Heart left ventricle (tissue), 16 donors: ENCODE data around the gene CHMP4B. TPM values are rescaled to one million over a fixed set of nuclear protein-coding genes. Genes with fewer than 3 reads are reported as not detected.

Experiments
- ATAC-seq, 4 donors: fragments of 200-7000 bp; cut with Tn5 transposase; one replicate each; pipeline ENCODE4 v1.9.1; 2020 to 2022; ENCODE audit warnings: moderate library complexity in 4 of 4, mild to moderate bottlenecking in 3 of 4, moderate number of reproducible peaks in 1 of 4
- DNase-seq, 5 donors: peaks; one replicate each; pipeline ENCODE4 v3.0.0-alpha.2; 2020
- H3K27ac ChIP-seq, 12 donors: fragments of 200-600 bp; sonication (generic) in 4 of 12; one replicate each; pipeline versions ENCODE4 v1.5.0 to v1.8.0; 2016 to 2022; ENCODE audit warnings: mild to moderate bottlenecking in 2 of 12
- H3K27me3 ChIP-seq, 9 donors: fragments of 200-600 bp; sonication (generic) in 2 of 9; one replicate each; pipeline versions ENCODE4 v1.5.1 to v1.8.0; 2016 to 2022; ENCODE audit warnings: mild to moderate bottlenecking in 3 of 9
- H3K36me3 ChIP-seq, 9 donors: fragments of 200-600 bp; sonication (generic) in 2 of 9; one replicate each; pipeline versions ENCODE4 v1.5.0 to v1.8.0; 2018 to 2022; ENCODE audit warnings: mild to moderate bottlenecking in 2 of 9
- H3K4me1 ChIP-seq, 12 donors: fragments of 200-600 bp; sonication (generic) in 4 of 12; one replicate each; pipeline versions ENCODE4 v1.5.0 to v1.8.0; 2016 to 2022; ENCODE audit warnings: mild to moderate bottlenecking in 3 of 12
- H3K4me3 ChIP-seq, 12 donors: fragments of 200-600 bp; sonication (generic) in 4 of 12; one replicate each; pipeline versions ENCODE4 v1.5.0 to v1.8.0; 2017 to 2022; ENCODE audit warnings: mild to moderate bottlenecking in 9 of 12, moderate library complexity in 4 of 12
- H3K9me3 ChIP-seq, 12 donors: fragments of 200-600 bp; sonication (generic) in 4 of 12; one replicate each; pipeline versions ENCODE4 v1.5.0 to v1.8.0; 2016 to 2022; ENCODE audit warnings: mild to moderate bottlenecking in 1 of 12
- POLR2A ChIP-seq, 2 donors: fragments of 450-650 bp; IDR thresholded peaks; one replicate each; pipeline ENCODE4 v1.6.1; 2017; ENCODE audit warnings: antibody characterized with exemption in 2 of 2, mild to moderate bottlenecking in 2 of 2, moderate library complexity in 2 of 2
- WGBS, 4 donors: extraction: QIAGEN DNeasy Blood & Tissue Kit in 2 of 4; methylation state at CpG; one replicate each; pipeline versions ENCODE4 v1.1.5 to v1.1.7; 2013 to 2018; 5-methylcytosine and 5-hydroxymethylcytosine counted together
- intact Hi-C, 10 donors: fragments of 100-400 bp; cut with DNase I; formaldehyde crosslinking; loops; one replicate each; pipeline versions ENCODE4 v1.11.1 to v1.14.2; 2022
- polyA plus RNA-seq, 2 donors: library from polyadenylated mRNA; stranded (reverse); fragments of 200-250 nt; gene quantifications; one replicate each; pipeline ENCODE4 v1.2.3, GENCODE V29; 2013
- total RNA-seq, 9 donors: library from RNA; depleted of rRNA in 2 of 9; stranded (reverse); fragments of >200 nt in 2 of 9; fragmentation: NEBNext Ultra II Directional in 3 of 9; extraction: Animal tissue kit (Norgen Biotek cat#: 25700) in 3 of 9; gene quantifications; one replicate each; pipeline versions ENCODE4 v1.1.0 to v1.2.4, GENCODE V29; 2016 to 2023
- TF ChIP-seq, protein P1 (sequence below), 12 donors: fragments of 200-600 bp; sonication (generic) in 4 of 12; IDR thresholded peaks; one replicate each; pipeline versions ENCODE4 v1.5.0 to v1.8.0; 2018 to 2022; ENCODE audit warnings: antibody characterized with exemption in 12 of 12, mild to moderate bottlenecking in 5 of 12
- donor health status: ischemic (EF 13 %, LVEDD 7.1; RV severe dilation, severe dysfunction).
- donor health status: healthy with polysubstance abuse.
- donor health status: DM: no; HTN: yes; CAD: no.
- donor health status: DM: no; HTN: no; CAD: no.
- donor health status: ischemic (EF 25% LVEDD 6.9; RV normal size, moderate dysfunction).
- donor health status: ischemic (EF 25% LVEDD 5.7; RV mildly dilated, moderate dysfunction).
- donor health status: healthy.
- donor health status: DM: yes; HTN: yes; CAD: no.
- donor health status: ischemic (EF 35%, LVEDD 5.7; RV mildly dilated, moderate dysfunction).
- donor health status: nonischemic (EF 11% LVEDD 7.7; RV severe dilation, severe dysfunction).
- donor health status: DM: yes; HTN: yes; CAD: no.
- donor health status: PGD.
- donor health status: ischemic (EF 29% LVEDD 5.4; RV normal size, mild dysfunction).
- donor health status: nonischemic (EF 23%, LVEDD 6.1; RV moderate dilation, normal function).

CHMP4B gene
- total and polyA plus RNA-seq, 11 donors = 46.2 to 233 (median 112) TPM

DNA sequence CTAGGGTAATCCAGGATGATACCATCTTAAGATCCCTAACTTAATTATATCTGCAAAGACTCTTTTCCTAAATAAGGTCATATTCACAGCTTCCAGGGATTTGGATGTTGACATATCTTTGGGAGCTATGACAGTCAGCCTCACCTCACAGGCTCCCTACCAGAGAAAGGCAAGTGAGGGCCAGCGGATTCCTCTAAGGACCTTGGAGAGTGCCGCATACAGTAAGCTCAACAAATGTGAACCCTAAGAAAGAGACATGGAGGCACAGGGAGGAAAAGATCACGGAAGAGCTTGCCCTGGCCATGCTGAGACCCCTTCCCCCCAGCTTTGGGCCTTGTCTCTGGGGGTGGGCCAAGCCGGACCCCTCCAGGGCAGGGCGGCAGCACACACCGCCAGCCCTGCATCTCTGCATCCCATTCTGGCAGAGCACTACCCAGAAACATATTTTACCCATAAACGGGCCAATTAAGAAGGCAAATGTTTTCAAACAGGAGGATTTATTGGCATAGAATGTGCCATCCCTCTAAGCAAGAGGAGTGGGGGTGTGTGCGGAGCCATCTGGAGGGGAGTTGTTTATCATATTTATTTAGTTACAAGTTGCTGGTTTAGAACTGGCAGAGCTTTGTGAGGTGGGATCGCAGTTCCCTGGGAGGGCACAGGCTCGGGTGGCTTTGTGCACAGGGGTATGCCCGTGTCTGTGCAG lies 55.4 kb downstream of the CHMP4B start:
- no peak for DNase-seq
- H3K4me1 ChIP-seq = peaks cover 0 to 10% (median 5%) of the 10 kb centered on the region in 12 donors
- intact Hi-C loops = loop anchor here in 1 of 10 donors (5.0 kb wide), 1 partner anchor 201 kb away; no protein-coding TSS in a partner anchor
- no peaks in the 10 kb centered on the region for H3K36me3 ChIP-seq
- no peak overlapping the region for H3K27ac ChIP-seq
- WGBS, 4 donors = 91 to 93% (median 93%) methylated on average over 10 to 11 of the region's 11 CpGs
- no peak for ATAC-seq
- H3K4me3 ChIP-seq = no peak overlapping the region
- TF ChIP-seq POLR2A (IDR thresholded peaks at IDR 0.05) = no peak
- TF ChIP-seq, protein P1, sequence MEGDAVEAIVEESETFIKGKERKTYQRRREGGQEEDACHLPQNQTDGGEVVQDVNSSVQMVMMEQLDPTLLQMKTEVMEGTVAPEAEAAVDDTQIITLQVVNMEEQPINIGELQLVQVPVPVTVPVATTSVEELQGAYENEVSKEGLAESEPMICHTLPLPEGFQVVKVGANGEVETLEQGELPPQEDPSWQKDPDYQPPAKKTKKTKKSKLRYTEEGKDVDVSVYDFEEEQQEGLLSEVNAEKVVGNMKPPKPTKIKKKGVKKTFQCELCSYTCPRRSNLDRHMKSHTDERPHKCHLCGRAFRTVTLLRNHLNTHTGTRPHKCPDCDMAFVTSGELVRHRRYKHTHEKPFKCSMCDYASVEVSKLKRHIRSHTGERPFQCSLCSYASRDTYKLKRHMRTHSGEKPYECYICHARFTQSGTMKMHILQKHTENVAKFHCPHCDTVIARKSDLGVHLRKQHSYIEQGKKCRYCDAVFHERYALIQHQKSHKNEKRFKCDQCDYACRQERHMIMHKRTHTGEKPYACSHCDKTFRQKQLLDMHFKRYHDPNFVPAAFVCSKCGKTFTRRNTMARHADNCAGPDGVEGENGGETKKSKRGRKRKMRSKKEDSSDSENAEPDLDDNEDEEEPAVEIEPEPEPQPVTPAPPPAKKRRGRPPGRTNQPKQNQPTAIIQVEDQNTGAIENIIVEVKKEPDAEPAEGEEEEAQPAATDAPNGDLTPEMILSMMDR (IDR thresholded peaks at IDR 0.05) = no peak
- H3K9me3 ChIP-seq = no peaks in the 10 kb centered on the region
- no peaks in the 10 kb centered on the region for H3K27me3 ChIP-seq

DNA sequence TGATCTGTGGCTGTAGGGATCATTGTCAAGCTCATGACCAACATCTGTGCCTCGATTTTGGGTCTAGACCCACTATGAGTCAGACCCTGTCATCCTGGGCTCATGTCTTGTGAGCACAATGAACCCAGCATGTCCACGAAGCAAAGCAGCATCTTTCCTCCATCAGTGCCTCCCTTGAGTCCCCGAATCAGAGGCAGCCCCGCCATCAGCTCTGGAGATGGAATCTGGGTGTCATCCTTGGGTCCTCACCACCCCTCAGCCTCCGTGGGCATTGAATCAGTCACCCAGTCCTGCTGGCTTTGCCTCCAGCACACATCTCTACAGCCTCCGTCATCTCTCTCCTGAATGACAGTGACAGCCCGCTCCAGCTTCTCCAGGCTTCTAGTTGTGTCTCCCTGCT lies 56.9 kb downstream of the CHMP4B start:
- DNase-seq = no peak
- Histone ChIP-seq H3K27ac (no peak overlapping the region), H3K27me3 (no peaks in the 10 kb centered on the region), H3K4me3 (no peak overlapping the region), H3K4me1 (peaks cover 0 to 2% (median 0%) of the 10 kb centered on the region in 12 donors), H3K36me3 (no peaks in the 10 kb centered on the region), H3K9me3 (no peaks in the 10 kb centered on the region)
- intact Hi-C loops = loop anchor here in 1 of 10 donors (5.0 kb wide), 1 partner anchor 199 kb away; no protein-coding TSS in a partner anchor
- 85 to 98% (median 88%) methylated on average over 6 to 7 of the region's 7 CpGs for WGBS, 4 donors
- ATAC-seq = no peak
- TF ChIP-seq, protein P1 (IDR thresholded peaks at IDR 0.05) = no peak
- no peak for TF ChIP-seq POLR2A (IDR thresholded peaks at IDR 0.05)

- WGBS, 4 donors = 72 to 78% (median 76%) methylated on average over 6 of the region's 6 CpGs
These were observed 57.4 kb downstream of the CHMP4B start for GRCh38 chr20:33868595-33868994.

DNA sequence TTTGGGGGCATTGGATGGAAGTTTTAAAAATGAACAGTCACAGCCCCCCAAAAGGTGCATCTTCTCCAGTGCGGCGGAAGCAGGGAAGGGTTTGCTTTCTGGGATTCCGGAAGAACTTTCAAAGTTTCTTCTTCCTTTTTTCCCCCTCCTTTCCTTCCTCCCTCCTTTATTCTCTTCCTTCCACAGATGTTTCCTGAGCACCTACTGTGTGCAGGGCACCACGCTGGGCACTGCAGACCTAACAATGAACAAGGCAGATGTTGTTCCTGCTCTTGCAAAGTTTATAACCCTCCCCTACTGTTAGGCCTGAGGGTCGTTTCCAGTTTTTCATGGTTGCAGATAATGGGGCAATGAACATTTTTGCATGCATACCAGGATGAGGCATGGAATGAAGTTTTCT lies 58.1 kb downstream of the CHMP4B start:
- ATAC-seq (no peak), DNase-seq (no peak)
- TF ChIP-seq POLR2A (IDR thresholded peaks at IDR 0.05) = no peak
- TF ChIP-seq, protein P1 (IDR thresholded peaks at IDR 0.05) = no peak
- Histone ChIP-seq H3K9me3 (no peaks in the 10 kb centered on the region), H3K27ac (no peak overlapping the region), H3K4me1 (no peaks in the 10 kb centered on the region), H3K4me3 (no peak overlapping the region), H3K27me3 (no peaks in the 10 kb centered on the region), H3K36me3 (no peaks in the 10 kb centered on the region)
- intact Hi-C loops = loop anchor here in 1 of 10 donors (5.0 kb wide), 1 partner anchor 198 kb away; no protein-coding TSS in a partner anchor
- 78 to 83% (median 80%) methylated on average over 5 of the region's 5 CpGs for WGBS, 4 donors

More at GRCh38 chr20:33868595-33868994, 57.4 kb downstream of the CHMP4B start:
- ATAC-seq = no peak
- intact Hi-C loops = loop anchor here in 1 of 10 donors (5.0 kb wide), 1 partner anchor 199 kb away; no protein-coding TSS in a partner anchor
- Histone ChIP-seq H3K4me3 (no peak overlapping the region), H3K36me3 (no peaks in the 10 kb centered on the region), H3K9me3 (no peaks in the 10 kb centered on the region), H3K27me3 (no peaks in the 10 kb centered on the region), H3K27ac (no peak overlapping the region), H3K4me1 (no peaks in the 10 kb centered on the region)
- no peak for TF ChIP-seq POLR2A (IDR thresholded peaks at IDR 0.05)
- no peak for DNase-seq
